ENCODE data around the gene PPP1R1A.

Gene PPP1R1A

GRCh38 chr12:54593135-54593534 is 4.7 kb upstream of the PPP1R1A start:
- TF ChIP-seq GATA2 (IDR thresholded peaks at IDR 0.05; ENCODE audit: low read depth, low read length) (no peak), GATA3 (IDR thresholded peaks at IDR 0.05; ENCODE audit: low read depth, low read length) (no peak)

DNA sequence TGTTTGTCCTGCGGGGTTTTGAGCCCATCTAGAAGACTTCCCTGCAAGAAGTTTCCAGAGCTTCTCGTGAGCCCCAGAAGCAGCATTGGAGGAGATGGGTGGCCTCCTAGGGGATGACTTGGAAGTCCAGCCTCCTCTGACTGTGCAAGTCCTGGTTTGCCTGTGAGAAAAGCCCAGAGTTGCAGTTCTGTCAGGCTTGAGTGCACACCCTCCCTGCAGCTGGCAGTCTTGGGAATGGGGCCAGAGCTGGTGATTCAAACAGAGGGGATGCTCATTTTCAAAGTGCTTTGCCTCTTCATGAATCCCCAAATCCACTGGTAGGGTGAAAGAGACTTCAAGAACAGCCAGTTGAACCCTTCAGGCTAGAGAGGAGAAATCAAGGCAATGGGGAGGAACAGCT is 3.9 kb upstream of the PPP1R1A start:
- TF ChIP-seq GATA3 (IDR thresholded peaks at IDR 0.05; ENCODE audit: low read depth, low read length) (no peak), GATA2 (IDR thresholded peaks at IDR 0.05; ENCODE audit: low read depth, low read length) (no peak)

DNA sequence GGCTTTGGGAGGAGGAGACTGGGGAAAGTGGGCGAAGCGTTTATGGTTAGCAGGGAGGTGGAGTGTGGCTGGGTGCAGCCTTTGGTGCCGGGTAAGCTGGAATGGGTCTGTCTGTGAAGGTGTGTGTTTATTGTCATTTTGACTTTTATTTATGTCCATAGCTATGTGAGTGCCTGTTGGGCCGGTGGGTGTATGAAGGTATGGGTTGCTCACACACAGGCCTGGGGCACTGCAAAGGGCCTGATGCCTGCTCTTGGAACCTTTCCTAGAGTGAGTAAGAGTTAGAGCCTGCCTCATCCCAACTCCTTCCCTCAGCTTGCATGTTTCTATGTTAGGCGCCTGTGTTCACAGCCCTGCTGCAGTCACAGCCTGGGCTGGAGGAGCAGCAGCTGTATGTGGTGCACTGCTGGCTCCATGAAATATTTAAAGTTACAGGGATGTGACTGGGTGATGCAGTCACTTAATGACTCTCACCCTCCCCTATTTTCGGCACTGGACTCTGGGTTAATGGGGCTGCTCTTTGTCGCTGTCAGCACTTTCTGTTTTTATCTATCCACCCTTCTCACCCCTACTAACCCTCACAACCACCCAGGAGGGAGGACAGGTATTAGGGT is 2.6 kb upstream of the PPP1R1A start:
- TF ChIP-seq GATA3 (IDR thresholded peaks at IDR 0.05; ENCODE audit: low read depth, low read length) (no peak), GATA2 (IDR thresholded peaks at IDR 0.05; ENCODE audit: low read depth, low read length) (no peak)

GRCh38 chr12:54589964-54590363 is 1.5 kb upstream of the PPP1R1A start:
- TF ChIP-seq GATA2 (IDR thresholded peaks at IDR 0.05; ENCODE audit: low read depth, low read length): no peak
- no peak for TF ChIP-seq GATA3 (IDR thresholded peaks at IDR 0.05; ENCODE audit: low read depth, low read length)

- TF ChIP-seq GATA3 (IDR thresholded peaks at IDR 0.05; ENCODE audit: low read depth, low read length) (no peak), GATA2 (IDR thresholded peaks at IDR 0.05; ENCODE audit: low read depth, low read length) (no peak)
These were observed 420 bp upstream of the PPP1R1A start for GRCh38 chr12:54588890-54589267.

- TF ChIP-seq GATA2 (IDR thresholded peaks at IDR 0.05; ENCODE audit: low read depth, low read length): no peak
- no peak for TF ChIP-seq GATA3 (IDR thresholded peaks at IDR 0.05; ENCODE audit: low read depth, low read length)
These were observed 1.1 kb downstream of the PPP1R1A start for GRCh38 chr12:54587315-54587873.

DNA sequence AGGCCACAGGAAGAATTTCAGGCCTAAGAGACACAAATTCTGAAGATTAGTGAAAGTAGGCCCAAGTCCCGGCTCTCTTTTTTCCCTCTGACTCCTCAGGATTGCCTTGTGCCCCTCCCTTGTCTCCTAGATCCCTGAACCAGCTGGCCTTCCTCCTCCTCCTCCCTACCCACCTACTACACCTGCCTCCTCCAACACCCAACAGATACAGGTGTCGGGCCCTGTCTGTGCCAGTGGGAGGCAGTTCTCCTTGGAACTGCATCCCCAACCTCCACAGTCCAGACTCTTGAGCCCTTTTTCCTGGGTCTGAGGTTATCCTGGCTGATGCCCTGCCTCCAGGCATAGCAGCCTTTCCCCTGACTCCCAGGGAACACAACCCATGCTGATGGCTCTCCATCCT is 1.8 kb downstream of the PPP1R1A start:
- TF ChIP-seq GATA3 (IDR thresholded peaks at IDR 0.05; ENCODE audit: low read depth, low read length) (no peak), GATA2 (IDR thresholded peaks at IDR 0.05; ENCODE audit: low read depth, low read length) (no peak)

DNA sequence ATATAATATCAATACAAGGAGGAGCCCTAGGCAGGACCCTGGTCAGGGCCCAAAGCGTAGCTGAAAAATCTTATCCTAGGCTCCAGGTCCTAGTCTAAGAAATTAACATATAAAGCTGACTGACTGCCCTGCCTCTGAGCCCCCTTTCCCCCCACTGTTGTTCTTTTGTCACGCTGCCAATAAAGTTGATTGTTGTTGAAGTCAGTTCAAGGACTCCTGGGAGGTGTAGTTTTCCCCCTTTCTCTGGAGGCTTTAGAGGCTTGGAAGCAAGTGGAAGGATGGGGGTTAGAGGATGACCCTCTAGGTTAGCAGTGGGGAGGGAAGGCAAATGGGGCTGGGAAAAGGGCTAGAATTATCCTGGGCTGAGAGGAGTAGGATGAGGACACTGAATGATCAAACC is 3.2 kb downstream of the PPP1R1A start:
- TF ChIP-seq GATA3 (IDR thresholded peaks at IDR 0.05; ENCODE audit: low read depth, low read length) (no peak), GATA2 (IDR thresholded peaks at IDR 0.05; ENCODE audit: low read depth, low read length) (no peak)

GRCh38 chr12:54584128-54584527 is 4.3 kb downstream of the PPP1R1A start:
- no peak for TF ChIP-seq GATA3 (IDR thresholded peaks at IDR 0.05; ENCODE audit: low read depth, low read length)
- no peak for TF ChIP-seq GATA2 (IDR thresholded peaks at IDR 0.05; ENCODE audit: low read depth, low read length)

GRCh38 chr12:54583726-54584125 is 4.7 kb downstream of the PPP1R1A start:
- TF ChIP-seq GATA2 (IDR thresholded peaks at IDR 0.05; ENCODE audit: low read depth, low read length) (no peak), GATA3 (IDR thresholded peaks at IDR 0.05; ENCODE audit: low read depth, low read length) (no peak)

DNA sequence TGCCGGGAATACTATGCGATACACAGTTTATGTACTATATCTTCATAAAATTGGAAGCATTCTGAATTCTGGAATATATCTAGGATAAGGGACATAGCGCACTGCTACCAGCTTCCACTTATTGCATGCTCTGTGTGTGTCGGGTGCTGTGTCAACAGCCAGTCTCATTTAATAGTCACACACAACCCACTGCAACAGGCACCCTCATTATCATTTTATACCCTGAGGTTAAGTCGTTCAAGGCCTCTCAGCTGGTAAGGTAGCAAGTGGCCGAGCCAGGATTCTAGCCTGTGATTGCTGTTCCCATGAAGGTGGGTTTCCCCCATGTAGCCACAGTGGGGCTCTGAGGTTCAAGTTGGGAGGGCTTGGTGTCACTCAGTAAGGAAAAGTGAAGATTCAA is 7.0 kb downstream of the PPP1R1A start:
- TF ChIP-seq GATA2 (IDR thresholded peaks at IDR 0.05; ENCODE audit: low read depth, low read length): no peak
- TF ChIP-seq GATA3 (IDR thresholded peaks at IDR 0.05; ENCODE audit: low read depth, low read length): no peak

- TF ChIP-seq GATA2 (IDR thresholded peaks at IDR 0.05; ENCODE audit: low read depth, low read length): no peak
- TF ChIP-seq GATA3 (IDR thresholded peaks at IDR 0.05; ENCODE audit: low read depth, low read length): no peak
These were observed 8.6 kb downstream of the PPP1R1A start for GRCh38 chr12:54579696-54580333.

GRCh38 chr12:54579258-54579657 is 9.2 kb downstream of the PPP1R1A start:
- TF ChIP-seq GATA2 (IDR thresholded peaks at IDR 0.05; ENCODE audit: low read depth, low read length): no peak
- TF ChIP-seq GATA3 (IDR thresholded peaks at IDR 0.05; ENCODE audit: low read depth, low read length): no peak

GRCh38 chr12:54578778-54579177 is 9.7 kb downstream of the PPP1R1A start:
- TF ChIP-seq GATA3 (IDR thresholded peaks at IDR 0.05; ENCODE audit: low read depth, low read length) (no peak), GATA2 (IDR thresholded peaks at IDR 0.05; ENCODE audit: low read depth, low read length) (no peak)

DNA sequence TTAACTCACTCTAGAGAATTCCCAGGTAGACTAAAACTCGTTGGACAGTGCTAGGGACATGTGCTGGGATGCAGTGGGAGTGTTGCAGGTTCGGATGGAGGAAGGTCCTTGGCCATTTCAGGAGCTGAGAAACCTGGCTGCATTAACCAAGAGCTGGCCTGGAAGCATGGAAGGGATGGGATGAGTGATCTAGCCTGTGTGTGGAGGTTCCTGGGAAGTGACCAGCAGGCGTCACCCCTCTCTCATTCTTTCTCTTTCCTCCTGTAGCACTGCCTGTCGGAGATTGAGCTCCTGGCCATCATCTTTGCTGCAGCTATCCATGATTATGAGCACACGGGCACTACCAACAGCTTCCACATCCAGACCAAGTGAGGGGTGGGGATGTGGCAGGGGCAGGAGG is 15.6 kb downstream of the PPP1R1A start:
- TF ChIP-seq GATA3 (IDR thresholded peaks at IDR 0.05; ENCODE audit: low read depth, low read length): no peak
- TF ChIP-seq GATA2 (IDR thresholded peaks at IDR 0.05; ENCODE audit: low read depth, low read length): no peak
